Neutrophil (primary cell): ENCODE results near the gene RBP3.

Source experiments
- H3K27ac ChIP-seq: fragments of 200-600 bp; sonication (generic); 2 replicates; pipeline ENCODE4 v1.5.1; 2016; ENCODE audit warnings: mild to moderate bottlenecking, moderate library complexity
- H3K27me3 ChIP-seq: fragments of 200-600 bp; sonication (generic); 2 replicates; pipeline ENCODE4 v1.6.0; 2016; ENCODE audit warnings: mild to moderate bottlenecking
- H3K36me3 ChIP-seq: fragments of 200-600 bp; sonication (generic); 2 replicates; pipeline ENCODE4 v1.5.1; 2017
- H3K4me1 ChIP-seq, 2 experiments: fragments of 200-600 bp in 1 of 2; sonication (generic) in 1 of 2; 1 replicate in 1 of 2; 2 replicates in 1 of 2; pipeline versions ENCODE4 v1.5.1 to v1.6.1; 2013 to 2016; ENCODE audit warnings: low read depth in 1 of 2, low read length in 1 of 2, mild to moderate bottlenecking in 1 of 2, moderate library complexity in 1 of 2; ENCODE audit not compliant: control insufficient read depth in 1 of 2, insufficient read depth in 1 of 2
- H3K4me3 ChIP-seq, 2 experiments: fragments of 200-600 bp in 1 of 2; sonication (generic) in 1 of 2; 1 replicate in 1 of 2; 2 replicates in 1 of 2; pipeline ENCODE4 v1.5.1; 2013 to 2016; ENCODE audit warnings: low read depth in 1 of 2, low read length in 1 of 2, mild to moderate bottlenecking in 1 of 2, moderate library complexity in 1 of 2
- H3K9me3 ChIP-seq: fragments of 200-600 bp; sonication (generic); 2 replicates; pipeline ENCODE4 v1.5.1; 2016
- CTCF ChIP-seq: fragments of 200-600 bp; sonication (generic); IDR thresholded peaks from 2 replicates; pipeline ENCODE4 v1.5.1; 2016; ENCODE audit warnings: antibody characterized with exemption

The RBP3 gene

DNA sequence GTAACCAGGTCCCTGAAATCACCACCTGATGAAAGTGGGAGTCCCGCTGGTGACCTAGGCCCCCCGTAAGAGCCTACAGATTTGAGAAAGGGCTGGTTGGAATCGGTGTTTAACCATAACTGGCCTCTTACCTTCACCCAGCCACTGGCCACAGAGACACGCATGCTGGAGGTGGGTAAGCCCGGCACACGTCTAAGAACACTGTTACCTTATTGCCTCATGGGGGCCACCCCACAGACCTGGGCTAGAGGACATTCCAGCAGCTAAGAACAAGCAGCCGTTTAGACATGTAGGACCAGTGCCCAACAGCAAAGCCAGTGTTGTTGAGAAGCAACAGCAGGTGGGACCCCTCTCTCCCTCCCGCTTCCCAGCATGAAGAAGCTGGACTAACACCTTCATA lies 28.4 kb upstream of the RBP3 start:
- H3K4me3 ChIP-seq = no peak overlapping the region
- H3K27me3 ChIP-seq = peaks cover 4% of the 10 kb centered on the region
- H3K4me1 ChIP-seq = no peaks in the 10 kb centered on the region
- H3K9me3 ChIP-seq = no peaks in the 10 kb centered on the region
- H3K27ac ChIP-seq = no peak overlapping the region
- TF ChIP-seq CTCF = no peak
- no peaks in the 10 kb centered on the region for H3K36me3 ChIP-seq

- Histone ChIP-seq H3K27ac (no peak overlapping the region), H3K36me3 (no peaks in the 10 kb centered on the region)
- no peak for TF ChIP-seq CTCF
These were observed 27.4 kb upstream of the RBP3 start for GRCh38 chr10:47320812-47321211.

DNA sequence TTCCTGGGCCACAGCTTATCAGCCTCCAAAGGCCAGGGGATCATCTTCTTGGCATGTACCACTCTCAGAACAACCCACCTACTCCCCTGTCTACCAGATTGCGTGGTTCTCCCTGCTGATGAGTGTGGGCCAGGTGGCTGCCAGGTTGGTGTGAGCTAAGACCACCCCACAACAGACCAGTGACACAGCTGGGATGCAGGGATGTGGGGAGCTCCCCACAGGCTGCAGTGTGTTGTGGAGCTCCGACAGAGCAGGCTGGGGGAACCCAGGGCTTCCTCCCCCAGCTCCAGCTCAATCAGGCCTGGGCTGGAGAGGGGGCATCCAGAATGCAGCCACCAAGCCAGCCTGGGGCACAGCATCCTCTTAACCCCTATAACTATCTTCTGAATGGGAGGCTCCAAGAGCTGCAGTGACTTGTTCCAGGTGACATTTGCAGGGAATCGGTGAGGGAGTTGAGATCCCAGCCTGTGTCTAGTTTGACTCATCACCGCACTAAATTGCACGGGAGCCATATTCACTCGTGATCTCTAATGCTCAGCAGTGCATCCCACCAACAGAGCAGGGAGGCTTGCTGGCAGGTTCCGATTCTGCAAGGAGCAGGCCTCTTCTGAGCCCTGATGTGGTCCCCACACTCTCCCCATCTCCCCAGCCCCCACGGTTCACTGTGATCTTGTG lies 26.5 kb upstream of the RBP3 start:
- TF ChIP-seq CTCF = no peak
- Histone ChIP-seq H3K4me3 (no peak overlapping the region), H3K27me3 (peaks cover 4% of the 10 kb centered on the region), H3K9me3 (no peaks in the 10 kb centered on the region), H3K36me3 (no peaks in the 10 kb centered on the region), H3K27ac (no peak overlapping the region), H3K4me1 (no peaks in the 10 kb centered on the region)

More at GRCh38 chr10:47320812-47321211, 27.4 kb upstream of the RBP3 start:
- no peaks in the 10 kb centered on the region for H3K4me1 ChIP-seq
- H3K4me3 ChIP-seq = no peak overlapping the region
- peaks cover 4% of the 10 kb centered on the region for H3K27me3 ChIP-seq
- no peaks in the 10 kb centered on the region for H3K9me3 ChIP-seq

DNA sequence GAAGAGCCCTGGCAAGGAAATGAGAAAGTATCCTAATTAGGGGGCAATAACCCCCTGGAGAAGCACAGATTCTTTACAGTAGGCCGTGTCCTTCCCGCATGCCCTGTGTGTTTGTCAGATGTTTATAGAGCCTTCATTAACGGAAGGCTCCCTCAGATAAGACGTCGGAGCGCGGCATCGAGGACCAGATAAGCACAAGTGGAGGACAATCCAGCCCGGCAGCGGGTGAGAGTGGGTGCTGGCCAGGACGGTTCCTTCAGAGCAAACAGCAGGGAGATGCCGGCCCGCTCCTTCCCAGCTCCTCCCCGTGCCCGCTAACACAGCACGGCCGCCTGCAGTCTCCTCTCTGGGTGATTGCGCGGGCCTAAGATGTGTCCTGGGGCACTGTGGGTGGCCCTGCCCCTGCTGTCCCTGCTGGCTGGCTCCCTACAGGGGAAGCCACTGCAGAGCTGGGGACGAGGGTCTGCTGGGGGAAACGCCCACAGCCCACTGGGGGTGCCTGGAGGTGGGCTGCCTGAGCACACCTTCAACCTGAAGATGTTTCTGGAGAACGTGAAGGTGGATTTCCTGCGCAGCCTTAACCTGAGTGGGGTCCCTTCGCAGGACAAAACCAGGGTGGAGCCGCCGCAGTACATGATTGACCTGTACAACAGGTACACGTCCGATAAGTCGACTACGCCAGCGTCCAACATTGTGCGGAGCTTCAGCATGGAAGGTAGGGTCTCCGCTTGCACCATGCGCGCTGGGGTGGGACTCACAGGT lies 25.7 kb upstream of the RBP3 start, which contains the start of gene GDF2:
GDF2 (plus strand) TSS at position 155 of the 762 bp plus-strand sequence; CDS start at position 370, 215 bp downstream.
- Histone ChIP-seq H3K36me3 (no peaks in the 10 kb centered on the region), H3K4me1 (no peaks in the 10 kb centered on the region), H3K9me3 (no peaks in the 10 kb centered on the region), H3K27me3 (peaks cover 4% of the 10 kb centered on the region), H3K4me3 (no peak within 1 kb of the TSS), H3K27ac (no peak within 1 kb of the TSS)
- no peak for TF ChIP-seq CTCF

GRCh38 chr10:47323087-47323486 lies 25.1 kb upstream of the RBP3 start:
- no peaks in the 10 kb centered on the region for H3K4me1 ChIP-seq
- H3K4me3 ChIP-seq = no peak overlapping the region
- no peaks in the 10 kb centered on the region for H3K9me3 ChIP-seq
- peaks cover 4% of the 10 kb centered on the region for H3K27me3 ChIP-seq
- H3K27ac ChIP-seq = no peak overlapping the region
- no peaks in the 10 kb centered on the region for H3K36me3 ChIP-seq
- TF ChIP-seq CTCF = no peak
